A549 (cell line): ENCODE data around the gene CTSV.
"Not testable (repeated sequence)": the region's sequence is repeated elsewhere in the genome, so short reads cannot be mapped to it uniquely, and the experiment has no call there.

Source experiments
- EP300 ChIP-seq, 2 experiments: fragments of >200 bp; sonication (Bioruptor Twin); formaldehyde crosslinking; IDR thresholded peaks; 2 replicates in 1 of 2; 3 replicates in 1 of 2; pipeline ENCODE4 v1.6.1; 2016 to 2017
- HDAC2 ChIP-seq: fragments of 200-600 bp; sonication (generic); IDR thresholded peaks from 2 replicates; pipeline ENCODE4 v1.6.1; 2016
- JUNB ChIP-seq: fragments of >200 bp; sonication (Bioruptor Twin); formaldehyde crosslinking; IDR thresholded peaks from 2 replicates; pipeline ENCODE4 v1.6.1; 2016
- PHF8 ChIP-seq: fragments of 200-600 bp; sonication (generic); IDR thresholded peaks from 2 replicates; pipeline ENCODE4 v1.6.1; 2016; ENCODE audit warnings: low read depth, mild to moderate bottlenecking, antibody characterized with exemption, moderate library complexity, borderline replicate concordance
- USF2 ChIP-seq: fragments of 450-650 bp; IDR thresholded peaks from 2 replicates; pipeline ENCODE4 v1.6.1; 2014; ENCODE audit warnings: antibody characterized with exemption
- TF ChIP-seq, protein P1 (sequence below): fragments of 200-600 bp; sonication (generic); IDR thresholded peaks from 2 replicates; pipeline ENCODE4 v1.6.1; 2016; ENCODE audit warnings: antibody characterized with exemption, mild to moderate bottlenecking, moderate library complexity
- TF ChIP-seq, protein P2 (sequence below): fragments of >200 bp; sonication (Bioruptor Twin); formaldehyde crosslinking; IDR thresholded peaks from 3 replicates; pipeline ENCODE4 v1.5.1; 2016

DNA sequence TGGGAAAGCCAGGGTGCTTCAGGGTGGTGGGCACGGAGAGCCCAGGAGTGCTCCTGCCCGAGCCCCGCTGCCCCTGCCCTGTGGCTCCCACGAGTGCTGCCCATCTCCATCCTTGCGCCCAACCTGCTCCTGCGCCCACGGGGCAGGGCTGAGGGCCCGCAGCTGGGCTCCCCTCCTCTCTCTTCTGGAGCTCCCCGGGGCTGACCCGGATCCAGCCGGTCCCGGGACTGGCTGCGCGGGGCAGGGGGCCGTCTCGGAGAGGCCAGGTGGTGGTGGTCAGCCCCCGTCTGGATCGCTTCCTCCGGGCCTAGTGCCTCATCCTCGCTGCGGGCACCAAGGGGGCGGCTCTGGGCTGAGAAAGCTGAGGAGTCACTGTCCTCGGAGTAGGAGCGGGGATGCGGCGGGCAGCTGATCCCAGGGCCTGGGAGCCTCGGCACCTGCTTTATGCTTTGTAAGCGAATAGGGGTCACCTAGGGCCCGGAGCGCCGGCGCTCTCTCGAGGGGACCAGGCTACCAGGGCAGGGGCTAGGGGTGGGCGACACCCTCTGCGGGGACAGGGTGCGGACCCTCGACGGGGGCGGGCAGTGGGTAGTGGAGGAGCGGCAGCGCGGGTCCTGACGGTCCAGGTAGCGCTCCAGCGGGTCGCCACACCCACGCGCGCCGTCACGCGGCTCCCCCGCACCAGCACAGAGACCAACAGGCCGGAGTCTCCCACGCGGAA, 37.9 kb upstream of the CTSV start:
- TF ChIP-seq, protein P1, sequence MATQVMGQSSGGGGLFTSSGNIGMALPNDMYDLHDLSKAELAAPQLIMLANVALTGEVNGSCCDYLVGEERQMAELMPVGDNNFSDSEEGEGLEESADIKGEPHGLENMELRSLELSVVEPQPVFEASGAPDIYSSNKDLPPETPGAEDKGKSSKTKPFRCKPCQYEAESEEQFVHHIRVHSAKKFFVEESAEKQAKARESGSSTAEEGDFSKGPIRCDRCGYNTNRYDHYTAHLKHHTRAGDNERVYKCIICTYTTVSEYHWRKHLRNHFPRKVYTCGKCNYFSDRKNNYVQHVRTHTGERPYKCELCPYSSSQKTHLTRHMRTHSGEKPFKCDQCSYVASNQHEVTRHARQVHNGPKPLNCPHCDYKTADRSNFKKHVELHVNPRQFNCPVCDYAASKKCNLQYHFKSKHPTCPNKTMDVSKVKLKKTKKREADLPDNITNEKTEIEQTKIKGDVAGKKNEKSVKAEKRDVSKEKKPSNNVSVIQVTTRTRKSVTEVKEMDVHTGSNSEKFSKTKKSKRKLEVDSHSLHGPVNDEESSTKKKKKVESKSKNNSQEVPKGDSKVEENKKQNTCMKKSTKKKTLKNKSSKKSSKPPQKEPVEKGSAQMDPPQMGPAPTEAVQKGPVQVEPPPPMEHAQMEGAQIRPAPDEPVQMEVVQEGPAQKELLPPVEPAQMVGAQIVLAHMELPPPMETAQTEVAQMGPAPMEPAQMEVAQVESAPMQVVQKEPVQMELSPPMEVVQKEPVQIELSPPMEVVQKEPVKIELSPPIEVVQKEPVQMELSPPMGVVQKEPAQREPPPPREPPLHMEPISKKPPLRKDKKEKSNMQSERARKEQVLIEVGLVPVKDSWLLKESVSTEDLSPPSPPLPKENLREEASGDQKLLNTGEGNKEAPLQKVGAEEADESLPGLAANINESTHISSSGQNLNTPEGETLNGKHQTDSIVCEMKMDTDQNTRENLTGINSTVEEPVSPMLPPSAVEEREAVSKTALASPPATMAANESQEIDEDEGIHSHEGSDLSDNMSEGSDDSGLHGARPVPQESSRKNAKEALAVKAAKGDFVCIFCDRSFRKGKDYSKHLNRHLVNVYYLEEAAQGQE: not testable (repeated sequence)
- TF ChIP-seq, protein P2, sequence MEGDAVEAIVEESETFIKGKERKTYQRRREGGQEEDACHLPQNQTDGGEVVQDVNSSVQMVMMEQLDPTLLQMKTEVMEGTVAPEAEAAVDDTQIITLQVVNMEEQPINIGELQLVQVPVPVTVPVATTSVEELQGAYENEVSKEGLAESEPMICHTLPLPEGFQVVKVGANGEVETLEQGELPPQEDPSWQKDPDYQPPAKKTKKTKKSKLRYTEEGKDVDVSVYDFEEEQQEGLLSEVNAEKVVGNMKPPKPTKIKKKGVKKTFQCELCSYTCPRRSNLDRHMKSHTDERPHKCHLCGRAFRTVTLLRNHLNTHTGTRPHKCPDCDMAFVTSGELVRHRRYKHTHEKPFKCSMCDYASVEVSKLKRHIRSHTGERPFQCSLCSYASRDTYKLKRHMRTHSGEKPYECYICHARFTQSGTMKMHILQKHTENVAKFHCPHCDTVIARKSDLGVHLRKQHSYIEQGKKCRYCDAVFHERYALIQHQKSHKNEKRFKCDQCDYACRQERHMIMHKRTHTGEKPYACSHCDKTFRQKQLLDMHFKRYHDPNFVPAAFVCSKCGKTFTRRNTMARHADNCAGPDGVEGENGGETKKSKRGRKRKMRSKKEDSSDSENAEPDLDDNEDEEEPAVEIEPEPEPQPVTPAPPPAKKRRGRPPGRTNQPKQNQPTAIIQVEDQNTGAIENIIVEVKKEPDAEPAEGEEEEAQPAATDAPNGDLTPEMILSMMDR: not testable (repeated sequence)
- not testable (repeated sequence) for TF ChIP-seq JUNB; USF2; PHF8; EP300 (IDR thresholded peaks at IDR 0.05); HDAC2
